ENCODE data around the gene BPIFB6.

BPIFB6 gene

GRCh38 chr20:33091693-33092092 is 60.2 kb downstream of the BPIFB6 start:
- DNase-seq (ENCODE audit: low spot score): no peak

- DNase-seq (ENCODE audit: low spot score): no peak
Measured at GRCh38 chr20:33092361-33092760, 60.9 kb downstream of the BPIFB6 start.

- no peak for DNase-seq (ENCODE audit: low spot score)
Measured at GRCh38 chr20:33093074-33093473, 61.6 kb downstream of the BPIFB6 start.

- no peak for DNase-seq (ENCODE audit: low spot score)
Measured at GRCh38 chr20:33093582-33093981, 62.1 kb downstream of the BPIFB6 start.

Measured in pons (tissue), 1 donor.